ENCODE results near the gene AK2.

AK2 gene

GRCh38 chr1:32969566-32969965 is 67.1 kb downstream of the AK2 start:
- no peak for DNase-seq

DNA sequence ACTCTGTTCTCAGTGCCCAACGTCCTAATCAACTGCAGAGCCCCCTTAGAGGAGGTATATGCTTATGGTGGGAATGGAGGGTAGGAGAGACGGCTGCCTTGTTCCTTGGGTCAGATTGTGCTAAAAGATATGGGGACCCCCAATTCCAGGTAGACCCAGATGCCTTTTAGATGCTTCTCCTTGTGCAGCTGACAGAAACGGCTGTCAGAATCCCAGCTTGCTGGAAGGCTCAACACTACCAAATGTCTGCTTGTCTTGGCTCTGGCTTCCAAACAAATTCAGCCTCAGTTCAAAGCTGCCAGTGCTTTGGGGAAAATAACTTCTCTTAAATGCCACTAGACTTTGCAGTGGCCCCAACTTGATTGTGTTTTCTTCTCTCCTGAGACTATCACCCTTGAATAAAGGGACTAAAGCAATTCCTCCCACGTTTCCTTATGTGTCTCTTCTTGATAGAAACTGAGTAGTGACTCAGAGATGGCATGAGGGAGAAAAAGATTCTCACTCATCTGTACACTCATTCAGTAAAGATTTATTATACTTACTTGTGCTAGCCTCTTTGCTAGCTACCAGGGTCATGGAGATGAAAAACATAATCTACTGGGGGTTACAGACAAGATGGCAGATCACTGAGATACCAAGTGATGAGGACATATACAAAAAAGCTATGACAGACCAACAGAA is 68.7 kb downstream of the AK2 start:
- DNase-seq: no peak

DNA sequence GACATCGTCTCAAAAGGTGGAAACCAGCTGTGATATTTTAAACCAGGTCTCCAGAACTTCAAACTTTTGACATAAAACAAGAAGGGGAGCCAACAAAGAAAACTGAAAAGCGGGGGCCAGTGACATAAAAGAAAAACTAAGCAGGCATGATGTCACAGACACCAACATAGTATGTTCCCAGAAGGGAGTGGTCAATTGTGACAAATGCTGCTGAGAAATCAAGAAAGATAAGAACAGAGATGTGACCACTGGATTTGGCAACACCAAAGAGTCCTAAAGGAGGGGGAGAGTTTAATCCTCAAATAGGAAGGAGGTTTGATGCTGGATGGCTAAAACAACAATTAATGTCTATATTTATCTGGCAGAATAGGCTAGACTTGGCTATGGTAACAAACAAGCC is 69.8 kb downstream of the AK2 start:
- DNase-seq: no peak

DNA sequence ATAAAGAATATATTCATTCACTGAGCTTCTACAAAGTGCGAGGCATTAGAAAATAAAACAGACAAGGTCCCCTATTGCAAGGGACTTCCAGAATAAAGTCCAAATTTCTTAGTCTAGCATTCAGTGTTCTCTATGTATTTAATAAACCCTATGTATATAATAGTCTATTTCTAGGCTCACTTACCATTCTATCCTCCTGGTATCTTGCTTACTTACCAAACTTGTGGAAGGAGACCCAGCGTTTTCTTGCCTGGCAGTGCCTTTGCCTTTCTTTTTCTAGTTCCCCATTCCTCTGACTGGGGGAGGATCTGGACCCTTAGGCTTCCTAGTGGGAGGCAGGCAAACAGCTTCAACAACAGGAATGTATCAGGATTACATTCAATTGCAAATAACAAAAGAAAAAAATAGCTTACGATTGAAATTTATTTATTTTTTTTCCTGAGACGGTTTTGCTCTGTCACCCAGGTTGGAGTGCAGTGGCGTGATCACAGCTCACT is 71.4 kb downstream of the AK2 start:
- DNase-seq: no peak

GRCh38 chr1:32964461-32965250 is 72.0 kb downstream of the AK2 start, which contains the start of gene RNF19B:
TSS of gene RNF19B (minus strand) at chr1:32964809. CDS start at chr1:32964685, 124 bp downstream.
- DNase-seq: peak; percentile 96

GRCh38 chr1:32963746-32964460 is 72.8 kb downstream of the AK2 start:
- DNase-seq: peak; percentile 75

DNA sequence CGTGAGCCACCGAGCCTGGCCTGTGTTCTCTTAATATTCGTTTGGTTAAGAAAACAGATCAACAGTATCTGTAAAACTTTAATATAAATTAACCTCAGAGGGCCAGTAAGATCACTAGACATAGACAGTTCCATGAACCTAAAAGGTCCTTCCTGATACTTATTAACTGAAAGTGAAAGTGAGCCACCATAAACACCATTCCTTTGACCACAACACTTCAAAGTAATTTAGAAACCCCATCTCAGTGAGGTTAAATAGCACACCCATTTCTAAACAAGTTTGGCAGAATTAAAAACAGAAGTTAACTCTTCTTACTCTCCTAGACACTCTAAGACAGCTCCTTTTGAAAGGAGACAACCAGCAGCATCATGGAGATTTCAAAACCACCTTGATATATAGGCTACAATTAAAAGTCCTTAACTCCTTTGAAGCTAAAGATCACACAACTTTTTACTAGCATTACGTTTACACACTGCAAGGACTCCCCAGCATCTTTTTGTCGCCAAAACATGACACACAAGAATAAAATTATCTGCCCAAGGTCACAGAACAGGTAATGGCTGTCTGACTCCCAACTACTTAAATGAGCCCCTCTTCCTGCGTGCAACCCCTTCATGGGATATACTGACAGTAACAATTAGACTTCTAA is 74.3 kb downstream of the AK2 start:
- DNase-seq: no peak

- DNase-seq: no peak
Observed at GRCh38 chr1:32960819-32961355, 75.8 kb downstream of the AK2 start.

GRCh38 chr1:32960342-32960741 is 76.3 kb downstream of the AK2 start:
- DNase-seq: no peak

GRCh38 chr1:32958827-32959226 is 77.9 kb downstream of the AK2 start:
- DNase-seq: no peak
